Stimulated activated CD8-positive, alpha-beta memory T cell treated with anti-CD3 and anti-CD28 coated beads, Interleukin-15, amount 100 ng/mL, for 1 hour (primary cell): Measurements from ENCODE around the gene ERLIN1.

Source experiments
- DNase-seq: peaks from one replicate; pipeline ENCODE4 v3.0.0-alpha.2; 2020; ENCODE audit warnings: low read depth

Gene ERLIN1

GRCh38 chr10:100172349-100172748, 13.5 kb downstream of the ERLIN1 start:
- no peak for DNase-seq

GRCh38 chr10:100168313-100168643, 17.6 kb downstream of the ERLIN1 start:
- DNase-seq: no peak

GRCh38 chr10:100167553-100168312, 18.1 kb downstream of the ERLIN1 start:
- DNase-seq: no peak

DNA sequence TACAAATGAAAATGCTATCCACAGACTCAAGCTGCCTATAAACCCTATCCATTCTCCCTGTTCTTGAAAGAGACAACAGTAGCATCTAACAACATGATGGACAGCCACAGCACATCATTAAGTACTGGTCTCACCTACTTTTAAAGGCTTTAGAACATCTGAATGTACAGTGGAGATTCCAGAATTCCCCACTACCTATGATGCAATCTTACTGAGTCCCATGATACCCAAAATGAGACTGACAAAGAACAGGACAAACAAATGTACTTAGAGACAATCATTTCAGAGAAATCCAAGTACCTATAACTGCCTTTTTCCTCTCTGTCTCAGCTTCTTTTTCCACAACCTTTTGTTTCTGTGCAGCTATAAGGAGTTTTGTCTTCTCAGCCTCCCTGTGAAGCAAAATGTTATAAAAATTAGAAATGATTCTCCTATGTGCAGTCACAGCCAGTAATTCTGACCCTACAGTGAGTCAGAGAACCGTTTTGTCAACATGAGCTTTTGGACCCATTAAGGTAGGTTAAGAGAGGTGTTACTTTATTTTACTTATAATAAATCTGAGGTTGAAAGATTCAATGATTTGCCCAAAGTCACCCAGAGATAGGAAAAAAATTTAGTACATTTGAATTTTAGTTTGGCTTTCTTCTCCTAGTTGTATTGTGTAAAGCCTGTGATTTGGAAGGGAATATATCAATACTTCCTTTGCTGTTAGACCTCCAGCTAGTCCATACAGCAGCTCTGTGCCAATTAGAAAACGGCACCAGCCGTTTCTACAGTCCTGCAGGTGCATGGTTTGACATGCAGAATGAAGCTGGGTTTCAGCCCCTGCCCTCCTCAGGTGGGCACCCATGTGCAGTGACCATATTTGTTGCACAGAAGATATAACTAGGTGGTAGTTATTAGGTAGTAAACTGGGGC, 21.9 kb downstream of the ERLIN1 start:
- DNase-seq: no peak

- DNase-seq: no peak
These were observed 23.1 kb downstream of the ERLIN1 start for GRCh38 chr10:100162696-100163095.

- DNase-seq: no peak
These were observed 27.6 kb downstream of the ERLIN1 start for GRCh38 chr10:100158044-100158805.

GRCh38 chr10:100157156-100157555, 28.7 kb downstream of the ERLIN1 start:
- no peak for DNase-seq

DNA sequence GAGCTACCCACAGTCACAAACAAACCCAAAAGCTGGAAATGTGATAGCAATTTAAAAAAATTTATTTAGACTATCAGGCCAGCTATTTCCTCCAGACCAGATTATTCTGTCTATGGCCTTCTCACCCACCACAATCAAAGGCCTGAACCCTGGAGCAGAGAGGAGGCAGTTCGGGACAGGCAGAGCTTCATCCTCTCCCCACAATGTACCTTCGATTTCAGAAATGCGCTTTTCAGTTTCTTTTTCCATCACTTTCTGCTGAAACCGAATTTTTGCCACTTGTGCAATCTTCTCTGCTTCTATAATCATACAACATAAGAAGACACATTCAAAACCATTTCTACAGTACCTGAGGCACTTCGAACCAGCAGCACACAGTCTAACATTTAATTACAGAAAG, 29.9 kb downstream of the ERLIN1 start:
- DNase-seq: no peak

GRCh38 chr10:100154666-100155065, 31.2 kb downstream of the ERLIN1 start:
- DNase-seq: no peak

GRCh38 chr10:100153239-100153825, 32.5 kb downstream of the ERLIN1 start:
- DNase-seq: no peak

DNA sequence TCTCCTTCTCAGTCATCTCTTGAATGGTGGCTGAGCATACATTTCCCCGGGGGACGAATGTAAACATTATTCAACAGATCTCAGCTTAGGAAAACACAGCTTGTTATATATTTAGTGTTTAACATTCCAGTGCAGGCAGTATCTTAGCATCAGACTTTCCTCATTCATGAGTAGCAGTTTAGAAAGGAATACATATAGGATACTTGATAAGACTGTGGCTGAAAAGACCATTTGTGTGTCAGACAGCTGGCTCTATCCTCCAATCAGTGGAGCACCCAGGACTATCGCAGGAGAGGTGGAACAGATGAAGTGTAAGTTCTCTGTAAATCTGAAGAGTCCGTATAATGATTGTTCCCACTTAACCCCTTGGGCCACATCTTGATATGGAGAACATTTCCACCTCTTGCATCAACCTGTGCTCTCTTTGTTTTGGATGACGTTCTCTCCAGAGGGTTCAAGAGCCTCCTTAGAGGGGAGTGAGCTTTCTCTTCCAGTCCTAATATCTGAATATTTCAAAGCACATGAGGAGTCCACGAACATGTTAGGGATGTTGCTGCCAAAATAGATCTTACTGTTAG, 34.0 kb downstream of the ERLIN1 start:
- DNase-seq: no peak

- DNase-seq: no peak
These were observed 37.2 kb downstream of the ERLIN1 start for GRCh38 chr10:100148353-100149211.

- DNase-seq: no peak
These were observed 38.8 kb downstream of the ERLIN1 start for GRCh38 chr10:100146875-100147650.

- no peak for DNase-seq
These were observed 39.4 kb downstream of the ERLIN1 start for GRCh38 chr10:100146398-100146797.

DNA sequence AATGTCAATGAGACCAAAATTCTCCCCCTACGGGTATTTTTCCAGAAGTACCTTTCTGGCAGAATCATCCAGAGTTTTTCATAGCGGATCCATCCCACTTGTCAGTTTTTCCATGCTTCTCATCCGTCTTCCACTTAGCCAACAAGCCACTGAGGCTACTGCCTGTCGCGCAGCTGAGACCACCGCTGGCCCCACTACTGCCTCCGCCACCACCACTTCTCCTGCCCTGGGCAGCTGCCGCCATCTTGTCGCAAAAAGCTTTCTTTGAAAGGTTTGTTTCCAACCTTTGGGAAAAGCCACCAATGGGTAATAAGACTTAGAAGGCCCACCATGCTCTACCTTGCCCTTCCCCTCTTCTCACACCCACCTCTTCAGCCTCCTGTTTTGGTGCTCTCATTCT, 42.1 kb downstream of the ERLIN1 start:
- no peak for DNase-seq

DNA sequence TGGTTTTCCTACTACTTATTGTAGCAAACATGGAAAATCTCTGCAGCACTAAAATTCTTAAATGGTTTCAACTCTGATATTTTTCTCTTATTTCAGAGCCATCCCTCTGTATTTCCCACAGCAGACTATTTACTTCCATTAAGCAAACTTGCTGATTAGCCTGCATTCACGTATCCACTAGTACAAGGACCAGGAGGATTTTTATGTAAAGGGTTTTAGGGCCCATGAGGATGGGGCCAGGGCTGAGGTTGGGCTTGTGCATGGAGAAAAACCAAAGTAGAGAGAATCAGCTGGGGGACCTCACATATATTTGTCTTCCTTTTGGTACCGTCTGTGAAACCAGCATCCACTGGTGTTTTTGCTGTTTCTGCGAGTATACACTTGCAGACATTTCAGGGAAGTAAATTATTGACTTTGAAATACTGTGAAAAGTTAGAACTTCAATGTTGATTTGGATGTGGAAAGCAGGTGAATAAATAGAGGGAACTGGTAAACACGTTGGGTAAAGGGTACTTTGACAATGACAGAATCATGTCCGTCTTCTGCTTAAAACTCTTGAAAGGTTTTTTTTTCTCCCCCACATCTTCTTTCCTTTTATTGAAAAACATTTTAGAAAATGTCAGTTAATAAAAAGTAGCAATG, 44.3 kb downstream of the ERLIN1 start:
- DNase-seq: no peak

GRCh38 chr10:100140070-100140469, 45.8 kb downstream of the ERLIN1 start:
- DNase-seq: no peak

DNA sequence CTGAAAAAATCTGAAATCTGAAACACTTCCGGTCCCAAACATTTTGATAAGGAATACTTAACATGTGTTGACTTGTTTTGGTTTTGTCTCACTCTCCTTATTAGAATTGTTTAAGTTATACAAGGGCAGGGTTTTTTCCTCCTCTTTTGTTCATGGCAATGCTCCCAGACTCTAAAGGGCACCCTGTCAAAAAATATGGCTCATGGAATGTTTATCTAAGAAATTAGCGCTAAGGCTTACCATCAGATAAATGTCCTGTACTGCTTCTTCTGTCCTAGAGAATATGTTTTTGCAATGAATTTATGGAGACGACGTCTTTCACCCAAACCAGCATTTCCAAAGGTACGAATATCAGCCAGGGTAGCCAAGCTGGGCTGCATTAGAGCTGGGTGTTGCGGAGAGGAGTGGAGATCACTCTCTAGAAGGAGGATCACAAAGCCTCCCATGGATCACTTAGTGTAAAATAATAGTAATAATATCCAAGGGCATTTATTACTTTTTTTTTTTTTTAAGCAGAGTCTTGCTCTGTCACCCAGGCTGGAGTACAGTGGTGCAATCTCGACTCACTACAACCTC, 46.8 kb downstream of the ERLIN1 start:
- no peak for DNase-seq

- no peak for DNase-seq
These were observed 50.3 kb downstream of the ERLIN1 start for GRCh38 chr10:100135486-100135885.
